ENCODE results near the gene ZCCHC17. TPM values are rescaled to one million over a fixed set of nuclear protein-coding genes. Genes with fewer than 3 reads are reported as not detected.
A peak's percentile ranks its signal among the peaks of the same experiment; 100 is the strongest.

The ZCCHC17 gene
- total RNA-seq, 1 experiment from 2014 or later, result 30.2 TPM

DNA sequence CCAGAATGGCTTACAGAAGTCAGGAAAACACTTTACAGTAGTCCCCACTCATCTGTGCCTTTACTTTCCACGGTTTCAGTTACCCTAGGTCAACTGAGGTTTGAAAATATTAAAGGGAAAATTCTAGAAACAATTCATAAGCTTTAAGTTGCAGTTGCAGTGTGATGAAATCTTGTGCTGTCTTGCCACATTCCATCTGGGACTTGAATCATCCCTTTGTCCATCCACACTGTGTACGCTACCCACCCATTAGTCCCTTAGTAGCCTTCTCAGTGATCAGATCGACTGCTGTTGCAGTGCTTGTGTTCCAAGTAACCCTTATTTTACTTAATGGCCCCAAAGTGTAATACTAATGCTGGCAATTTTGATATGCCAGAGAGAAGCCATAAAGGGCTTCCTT, 30.5 kb downstream of the ZCCHC17 start:
- ATAC-seq, result no peak
- Histone ChIP-seq H3F3A (ENCODE audit: low read length, unreplicated experiment) (no peaks in the 10 kb centered on the region), H3K4me3 (ENCODE audit: low read length) (no peak overlapping the region), H2AFZ (ENCODE audit: low read length) (no peak overlapping the region), H3K9ac (ENCODE audit: low read length) (no peak overlapping the region), H3K27me3 (ENCODE audit: low read length) (no peaks in the 10 kb centered on the region), H3K4me2 (ENCODE audit: low read length) (no peak overlapping the region), H3K36me3 (ENCODE audit: low read depth, low read length) (no peaks in the 10 kb centered on the region), H3K4me1 (ENCODE audit: insufficient read depth, low read length) (no peaks in the 10 kb centered on the region), H3K9me2 (replicated peaks; ENCODE audit: low read length) (no peaks in the 10 kb centered on the region), H3K27ac (ENCODE audit: low read length) (no peak overlapping the region), H3K9me3 (ENCODE audit: low read length) (no peaks in the 10 kb centered on the region), H3K79me2 (ENCODE audit: low read length) (no peaks in the 10 kb centered on the region), H4K20me1 (ENCODE audit: low read length) (no peaks in the 10 kb centered on the region)
- ChIA-PET CTCF (interaction anchor here (0.7 kb wide), 1 partner anchor 276 kb away, joined by 3 read pairs; no protein-coding TSS in a partner anchor), POLR2A (ENCODE audit: unreplicated experiment) (no interaction called here)
- DNase-seq, result no peak
- intact Hi-C loops (cut with micrococcal nuclease), result no loop called here
- TF ChIP-seq, protein P1, sequence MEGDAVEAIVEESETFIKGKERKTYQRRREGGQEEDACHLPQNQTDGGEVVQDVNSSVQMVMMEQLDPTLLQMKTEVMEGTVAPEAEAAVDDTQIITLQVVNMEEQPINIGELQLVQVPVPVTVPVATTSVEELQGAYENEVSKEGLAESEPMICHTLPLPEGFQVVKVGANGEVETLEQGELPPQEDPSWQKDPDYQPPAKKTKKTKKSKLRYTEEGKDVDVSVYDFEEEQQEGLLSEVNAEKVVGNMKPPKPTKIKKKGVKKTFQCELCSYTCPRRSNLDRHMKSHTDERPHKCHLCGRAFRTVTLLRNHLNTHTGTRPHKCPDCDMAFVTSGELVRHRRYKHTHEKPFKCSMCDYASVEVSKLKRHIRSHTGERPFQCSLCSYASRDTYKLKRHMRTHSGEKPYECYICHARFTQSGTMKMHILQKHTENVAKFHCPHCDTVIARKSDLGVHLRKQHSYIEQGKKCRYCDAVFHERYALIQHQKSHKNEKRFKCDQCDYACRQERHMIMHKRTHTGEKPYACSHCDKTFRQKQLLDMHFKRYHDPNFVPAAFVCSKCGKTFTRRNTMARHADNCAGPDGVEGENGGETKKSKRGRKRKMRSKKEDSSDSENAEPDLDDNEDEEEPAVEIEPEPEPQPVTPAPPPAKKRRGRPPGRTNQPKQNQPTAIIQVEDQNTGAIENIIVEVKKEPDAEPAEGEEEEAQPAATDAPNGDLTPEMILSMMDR (conservative IDR thresholded peaks at IDR 0.05; ENCODE audit: low read depth, low read length), result no peak
- no peak for TF ChIP-seq EZH2 (IDR thresholded peaks at IDR 0.05; ENCODE audit: low read length, unreplicated experiment)
- no peak for TF ChIP-seq EZH2phosphoT487 (IDR thresholded peaks at IDR 0.05; ENCODE audit: borderline replicate concordance, low read length)
- BruUV-seq (replicated peaks), result no TSS peak

DNA sequence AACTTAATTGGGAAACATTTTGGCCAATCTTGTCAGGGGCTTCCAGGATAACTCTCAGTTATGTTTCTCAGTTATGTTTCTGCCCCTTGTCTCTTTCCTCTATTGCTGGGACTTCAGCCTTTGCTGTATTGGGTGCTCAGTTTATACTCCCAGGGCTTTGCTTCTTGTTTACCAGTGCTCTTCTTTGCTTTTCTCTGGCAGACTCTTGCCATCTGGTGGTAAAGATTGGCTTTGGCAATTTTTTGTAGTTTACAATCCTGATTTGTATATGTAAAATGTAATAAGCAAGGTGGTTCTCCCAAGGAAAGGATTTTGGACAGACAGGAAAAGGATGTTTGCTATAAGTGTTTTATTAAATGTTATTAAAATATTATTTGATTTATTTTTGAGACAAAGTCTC, 38.2 kb downstream of the ZCCHC17 start:
- Histone ChIP-seq H3K4me3 (ENCODE audit: low read length) (no peak overlapping the region), H4K20me1 (ENCODE audit: low read length) (0 out of 2 replicates have a peak, but pooled peaks cover 5% of the 10 kb centered on the region), H3K27ac (ENCODE audit: low read length) (no peak overlapping the region), H3K9me3 (ENCODE audit: low read length) (no peaks in the 10 kb centered on the region), H2AFZ (ENCODE audit: low read length) (no peak overlapping the region), H3K4me2 (ENCODE audit: low read length) (no peak overlapping the region), H3K9me2 (replicated peaks; ENCODE audit: low read length) (no peaks in the 10 kb centered on the region), H3K79me2 (ENCODE audit: low read length) (no peaks in the 10 kb centered on the region), H3K36me3 (ENCODE audit: low read depth, low read length) (peaks cover 10% of the 10 kb centered on the region; the same call in 1 of the 2 replicates), H3F3A (ENCODE audit: low read length, unreplicated experiment) (no peaks in the 10 kb centered on the region), H3K27me3 (ENCODE audit: low read length) (no peaks in the 10 kb centered on the region), H3K9ac (ENCODE audit: low read length) (no peak overlapping the region), H3K4me1 (ENCODE audit: insufficient read depth, low read length) (no peaks in the 10 kb centered on the region)
- POLR2A ChIA-PET (ENCODE audit: unreplicated experiment), result no interaction called here
- DNase-seq (peak; percentile 71), ATAC-seq (peak; percentile 88)
- CTCF ChIA-PET, result no interaction called here
- intact Hi-C loops (cut with micrococcal nuclease), result loop anchor here (1.0 to 10.0 kb wide), 3 partner anchors 38 to 150 kb away; partner anchors contain the start of genes SNRNP40 and ZCCHC17
- TF ChIP-seq, protein P1 (conservative IDR thresholded peaks at IDR 0.05; ENCODE audit: low read depth, low read length), result peak; percentile 72
- TF ChIP-seq EZH2phosphoT487 (IDR thresholded peaks at IDR 0.05; ENCODE audit: borderline replicate concordance, low read length) (no peak), EZH2 (IDR thresholded peaks at IDR 0.05; ENCODE audit: low read length, unreplicated experiment) (no peak)
- BruUV-seq (replicated peaks), result no TSS peak

DNA sequence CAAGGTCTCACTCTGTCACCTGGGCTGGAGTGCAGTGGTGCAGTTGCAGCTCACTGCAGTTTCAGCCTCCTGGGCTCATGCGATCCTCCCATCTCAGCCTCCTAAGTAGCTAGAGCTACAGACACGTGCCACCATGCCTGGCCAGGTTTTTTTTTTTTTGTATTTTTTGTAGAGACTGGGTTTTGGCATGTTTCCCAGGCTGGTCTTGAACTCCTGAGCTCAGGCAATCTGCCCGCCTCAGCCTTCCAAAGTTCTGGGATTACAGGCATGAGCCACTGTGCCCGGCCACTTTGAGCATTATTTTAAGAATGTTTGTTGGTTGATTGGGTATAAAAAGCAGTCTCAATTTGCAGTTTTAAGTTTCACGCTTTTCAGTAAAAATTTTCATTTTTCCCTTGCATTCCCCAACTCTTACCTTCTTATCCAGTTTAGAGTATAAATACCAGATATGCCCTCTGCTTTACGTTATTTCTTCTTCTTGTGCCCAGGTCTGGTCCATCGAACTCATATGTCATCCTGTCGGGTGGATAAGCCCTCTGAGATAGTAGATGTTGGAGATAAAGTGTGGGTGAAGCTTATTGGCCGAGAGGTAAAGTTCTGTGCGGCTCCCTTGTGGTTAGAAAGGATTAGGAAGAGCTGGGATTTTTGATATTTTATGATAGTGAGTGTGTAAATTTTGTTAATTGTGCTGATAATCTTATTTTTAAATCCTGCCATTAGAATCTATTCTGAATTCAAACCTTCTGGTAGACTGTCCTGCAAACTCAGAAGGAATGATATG, 40.0 kb downstream of the ZCCHC17 start:
- CTCF ChIA-PET, result no interaction called here
- H3K79me2 ChIP-seq (ENCODE audit: low read length), result no peaks in the 10 kb centered on the region

More for the DNA sequence above, 40.0 kb downstream of the ZCCHC17 start:
- Histone ChIP-seq H2AFZ (ENCODE audit: low read length) (no peak overlapping the region), H3K9ac (ENCODE audit: low read length) (no peak overlapping the region), H3K4me1 (ENCODE audit: insufficient read depth, low read length) (no peaks in the 10 kb centered on the region), H3K9me3 (ENCODE audit: low read length) (no peaks in the 10 kb centered on the region), H3K27me3 (ENCODE audit: low read length) (no peaks in the 10 kb centered on the region), H3K27ac (ENCODE audit: low read length) (no peak overlapping the region), H3K36me3 (ENCODE audit: low read depth, low read length) (peaks cover 10% of the 10 kb centered on the region; the same call in 1 of the 2 replicates), H3K4me3 (ENCODE audit: low read length) (no peak overlapping the region), H3K9me2 (replicated peaks; ENCODE audit: low read length) (no peaks in the 10 kb centered on the region), H3K4me2 (ENCODE audit: low read length) (no peak overlapping the region), H4K20me1 (ENCODE audit: low read length) (0 out of 2 replicates have a peak, but pooled peaks cover 5% of the 10 kb centered on the region), H3F3A (ENCODE audit: low read length, unreplicated experiment) (no peaks in the 10 kb centered on the region)
- no peak for DNase-seq
- POLR2A ChIA-PET (ENCODE audit: unreplicated experiment), result no interaction called here
- ATAC-seq, result no peak
- intact Hi-C loops (cut with micrococcal nuclease), result loop anchor here (10.0 kb wide), 1 partner anchor 72 kb away; no protein-coding TSS in a partner anchor
- BruUV-seq (replicated peaks), result no TSS peak
- no peak for TF ChIP-seq EZH2phosphoT487 (IDR thresholded peaks at IDR 0.05; ENCODE audit: borderline replicate concordance, low read length)
- TF ChIP-seq, protein P1 (conservative IDR thresholded peaks at IDR 0.05; ENCODE audit: low read depth, low read length), result no peak
- no peak for TF ChIP-seq EZH2 (IDR thresholded peaks at IDR 0.05; ENCODE audit: low read length, unreplicated experiment)

Measured in PC-3 (cell line).